Measurements from ENCODE around the gene PINLYP.

GRCh38 chr19:43626838-43627237 lies 51.2 kb downstream of the PINLYP start:
- TF ChIP-seq POLR2A (IDR thresholded peaks at IDR 0.05), result no peak
- TF ChIP-seq CTCF (IDR thresholded peaks at IDR 0.05), result no peak
- no peak for TF ChIP-seq POLR2AphosphoS5 (IDR thresholded peaks at IDR 0.05)
